Natural killer cell (primary cell): ENCODE results near the gene EVC. TPM values are rescaled to one million over a fixed set of nuclear protein-coding genes. Genes with fewer than 3 reads are reported as not detected.

Experiments used
- ATAC-seq, 3 donors: fragments of 150-1000 bp in 2 of 3; fragments of 200-7000 bp in 1 of 3; cut with Tn5 transposase; 1 replicate in 1 of 3; 2 replicates in 2 of 3; pipeline ENCODE4 v1.10.0; 2021; ENCODE audit warnings: mild to moderate bottlenecking in 2 of 3, moderate library complexity in 2 of 3
- DNase-seq, 2 donors: peaks; one replicate each; pipeline versions ENCODE4 v3.0.0 to v3.0.0-alpha.2; 2013 to 2021; ENCODE audit warnings: mixed read lengths in 1 of 2
- H3K27ac ChIP-seq: one replicate; pipeline ENCODE4 v1.5.1; 2013; ENCODE audit warnings: mild to moderate bottlenecking, low read length
- H3K27me3 ChIP-seq: one replicate; pipeline ENCODE4 v1.6.1; 2013; ENCODE audit warnings: low read length; ENCODE audit not compliant: control insufficient read depth, insufficient read depth
- H3K36me3 ChIP-seq: one replicate; pipeline ENCODE4 v1.6.1; 2013; ENCODE audit warnings: low read length; ENCODE audit not compliant: control insufficient read depth, insufficient read depth
- H3K4me1 ChIP-seq: one replicate; pipeline ENCODE4 v1.6.1; 2013; ENCODE audit warnings: low read length; ENCODE audit not compliant: control insufficient read depth, insufficient read depth
- H3K4me3 ChIP-seq: one replicate; pipeline ENCODE4 v1.5.1; 2013; ENCODE audit warnings: low read length
- H3K9me3 ChIP-seq: one replicate; pipeline ENCODE4 v1.6.1; 2013; ENCODE audit warnings: low read length; ENCODE audit not compliant: control insufficient read depth, insufficient read depth
- H3K27ac Mint-ChIP-seq, 2 donors: one replicate each; pipeline ENCODE4 v1.8.0; 2022; ENCODE audit warnings: mild to moderate bottlenecking in 2 of 2, mixed read lengths in 2 of 2, moderate library complexity in 1 of 2
- H3K27me3 Mint-ChIP-seq, 2 donors: one replicate each; pipeline ENCODE4 v1.8.0; 2022; ENCODE audit warnings: low read depth in 2 of 2, mixed read lengths in 2 of 2
- H3K36me3 Mint-ChIP-seq: one replicate; pipeline ENCODE4 v1.8.0; 2022; ENCODE audit warnings: mixed read lengths
- H3K4me1 Mint-ChIP-seq, 2 donors: one replicate each; pipeline ENCODE4 v1.8.0; 2022; ENCODE audit warnings: mixed read lengths in 2 of 2
- H3K4me3 Mint-ChIP-seq: one replicate; pipeline ENCODE4 v1.8.0; 2022; ENCODE audit warnings: mild to moderate bottlenecking, moderate library complexity, mixed read lengths
- H3K9me3 Mint-ChIP-seq, 2 donors: one replicate each; pipeline ENCODE4 v1.8.0; 2022; ENCODE audit warnings: mixed read lengths in 2 of 2
- WGBS: methylation state at CpG from one replicate; pipeline ENCODE4 v1.1.7; 2013; ENCODE audit warnings: missing lambda C conversion rate; ENCODE audit not compliant: insufficient coverage; 5-methylcytosine and 5-hydroxymethylcytosine counted together
- intact Hi-C: fragments of 100-400 bp; cut with micrococcal nuclease; formaldehyde crosslinking; loops from one replicate; pipeline ENCODE4 v1.14.2; 2022
- total RNA-seq, 4 donors: library from RNA; stranded (reverse); fragments of 120-200 nt in 1 of 4; gene quantifications; one replicate each; pipeline versions ENCODE4 v1.2.3 to v1.2.4, GENCODE V29; 2013 to 2022
- TF ChIP-seq, protein P1 (sequence below): fragments of 200-600 bp; IDR thresholded peaks from one replicate; pipeline ENCODE4 v1.8.0; 2022; ENCODE audit warnings: antibody characterized with exemption

Gene EVC
- total RNA-seq, 3 donors from 2014 or later (not counting 1 experiment from before 2014, with no cell fraction given), result 0.18 to 2.9 (median 0.42) TPM

DNA sequence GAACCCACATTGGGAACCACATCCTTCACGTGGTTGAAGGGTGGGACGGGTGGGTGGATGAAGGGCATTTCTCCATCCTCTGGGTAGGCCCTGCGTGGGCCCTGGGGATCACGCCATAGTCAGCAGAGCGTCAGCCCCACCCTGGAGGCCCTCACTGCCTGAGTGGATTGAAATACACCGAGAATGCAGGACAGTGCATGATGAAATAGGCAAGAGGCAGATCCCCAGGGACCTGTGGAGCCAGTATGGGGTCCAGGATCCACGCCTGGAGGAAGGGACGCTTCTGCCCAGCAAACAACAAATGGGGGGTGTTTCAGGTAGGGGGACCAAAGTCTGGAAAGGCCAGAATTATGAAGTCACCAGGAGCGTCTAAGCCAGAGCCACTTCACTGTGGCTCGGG, 19.4 kb downstream of the EVC start:
- no peaks in the 10 kb centered on the region for H3K36me3 Mint-ChIP-seq
- 90% methylated on average over 10 of the region's 10 CpGs for WGBS
- ATAC-seq, result no peak

DNA sequence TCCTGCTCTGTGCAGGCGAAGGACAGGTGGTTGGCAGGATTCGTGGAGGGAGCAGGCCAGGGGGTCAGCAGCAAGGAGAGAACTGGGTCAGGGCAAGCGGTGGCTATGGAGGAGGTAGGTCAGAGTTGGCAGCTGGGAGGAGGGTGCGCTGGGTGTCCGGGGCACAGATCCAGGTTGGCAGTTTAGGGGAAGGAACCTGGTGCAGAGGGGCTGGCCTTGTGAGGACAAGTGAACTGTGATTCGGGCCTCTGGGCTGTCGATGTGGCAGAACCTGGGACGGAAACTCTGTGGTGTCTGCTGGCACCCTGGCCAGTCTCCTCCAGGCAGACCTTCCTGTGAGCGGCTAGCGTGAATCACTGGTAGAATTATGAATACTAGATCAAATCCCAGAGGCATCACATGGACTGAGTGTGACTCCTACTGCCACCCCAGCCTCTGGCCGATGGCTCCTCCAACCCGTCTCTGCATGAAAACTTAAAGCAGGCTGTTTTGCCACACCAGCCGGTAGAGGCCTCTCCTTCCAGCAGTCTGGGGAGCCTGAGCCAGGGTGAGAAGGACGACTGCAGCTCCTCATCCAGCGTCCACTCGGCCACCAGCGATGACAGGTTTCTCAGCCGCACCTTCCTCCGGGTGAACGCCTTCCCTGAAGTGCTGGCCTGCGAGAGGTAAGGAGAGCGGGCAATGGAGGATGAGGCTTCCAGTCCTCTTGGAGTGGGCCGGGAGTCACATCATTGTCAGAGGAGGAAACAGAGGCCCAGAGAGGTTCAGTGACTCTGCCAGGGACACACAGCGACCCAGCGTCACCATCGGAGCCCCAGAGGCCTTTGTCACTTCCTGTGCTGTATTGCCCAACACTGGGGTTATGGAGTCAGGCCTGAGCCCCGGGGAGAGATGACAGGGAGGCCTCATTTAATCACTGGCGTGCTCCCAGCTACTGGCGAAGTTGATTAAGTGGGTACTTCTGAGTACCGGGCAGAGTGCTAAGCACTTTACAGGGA, 20.3 kb downstream of the EVC start:
- Mint-ChIP-seq H3K27me3 (no peaks in the 10 kb centered on the region), H3K36me3 (no peaks in the 10 kb centered on the region), H3K9me3 (no peaks in the 10 kb centered on the region), H3K27ac (no peak overlapping the region), H3K4me3 (no peak overlapping the region), H3K4me1 (no peaks in the 10 kb centered on the region)
- TF ChIP-seq, protein P1, sequence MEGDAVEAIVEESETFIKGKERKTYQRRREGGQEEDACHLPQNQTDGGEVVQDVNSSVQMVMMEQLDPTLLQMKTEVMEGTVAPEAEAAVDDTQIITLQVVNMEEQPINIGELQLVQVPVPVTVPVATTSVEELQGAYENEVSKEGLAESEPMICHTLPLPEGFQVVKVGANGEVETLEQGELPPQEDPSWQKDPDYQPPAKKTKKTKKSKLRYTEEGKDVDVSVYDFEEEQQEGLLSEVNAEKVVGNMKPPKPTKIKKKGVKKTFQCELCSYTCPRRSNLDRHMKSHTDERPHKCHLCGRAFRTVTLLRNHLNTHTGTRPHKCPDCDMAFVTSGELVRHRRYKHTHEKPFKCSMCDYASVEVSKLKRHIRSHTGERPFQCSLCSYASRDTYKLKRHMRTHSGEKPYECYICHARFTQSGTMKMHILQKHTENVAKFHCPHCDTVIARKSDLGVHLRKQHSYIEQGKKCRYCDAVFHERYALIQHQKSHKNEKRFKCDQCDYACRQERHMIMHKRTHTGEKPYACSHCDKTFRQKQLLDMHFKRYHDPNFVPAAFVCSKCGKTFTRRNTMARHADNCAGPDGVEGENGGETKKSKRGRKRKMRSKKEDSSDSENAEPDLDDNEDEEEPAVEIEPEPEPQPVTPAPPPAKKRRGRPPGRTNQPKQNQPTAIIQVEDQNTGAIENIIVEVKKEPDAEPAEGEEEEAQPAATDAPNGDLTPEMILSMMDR, result no peak
- Histone ChIP-seq H3K9me3 (no peaks in the 10 kb centered on the region), H3K27me3 (no peaks in the 10 kb centered on the region), H3K4me1 (no peaks in the 10 kb centered on the region), H3K36me3 (no peaks in the 10 kb centered on the region), H3K4me3 (no peak overlapping the region), H3K27ac (no peak overlapping the region)
- intact Hi-C loops, result no loop called here
- 88% methylated on average over 30 of the region's 30 CpGs for WGBS
- ATAC-seq (no peak), DNase-seq (no peak)

More for the DNA sequence above, 19.4 kb downstream of the EVC start:
- Histone ChIP-seq H3K4me3 (no peak overlapping the region), H3K27ac (no peak overlapping the region), H3K36me3 (no peaks in the 10 kb centered on the region), H3K4me1 (no peaks in the 10 kb centered on the region), H3K9me3 (no peaks in the 10 kb centered on the region), H3K27me3 (no peaks in the 10 kb centered on the region)
- Mint-ChIP-seq H3K4me3 (no peak overlapping the region), H3K4me1 (no peaks in the 10 kb centered on the region), H3K9me3 (no peaks in the 10 kb centered on the region), H3K27ac (no peak overlapping the region), H3K27me3 (no peaks in the 10 kb centered on the region)
- intact Hi-C loops, result no loop called here
- DNase-seq, result no peak
- TF ChIP-seq, protein P1, result no peak

DNA sequence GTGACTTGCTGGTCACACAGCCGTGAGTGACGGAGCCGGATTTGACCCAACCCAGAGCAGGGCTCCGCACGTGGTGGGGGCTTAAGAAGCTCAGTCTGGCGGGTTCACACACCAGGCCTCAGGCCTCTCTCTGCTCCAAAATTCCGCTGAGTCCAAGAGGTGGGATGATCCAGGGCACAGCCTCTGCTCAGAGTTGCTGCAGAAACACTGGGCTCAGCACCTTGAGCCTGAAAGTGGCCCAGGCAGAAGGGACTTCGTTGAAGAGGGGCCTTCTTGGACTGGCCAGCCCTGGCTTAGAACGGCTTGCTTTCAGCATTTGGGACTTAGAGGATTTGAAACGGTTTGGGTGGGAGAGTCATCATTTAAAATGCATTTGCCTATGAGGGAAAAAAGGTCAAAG, 21.2 kb downstream of the EVC start:
- Mint-ChIP-seq H3K27ac (no peak overlapping the region), H3K4me3 (no peak overlapping the region), H3K9me3 (no peaks in the 10 kb centered on the region), H3K27me3 (no peaks in the 10 kb centered on the region), H3K4me1 (no peaks in the 10 kb centered on the region), H3K36me3 (no peaks in the 10 kb centered on the region)
- ATAC-seq (no peak), DNase-seq (no peak)
- Histone ChIP-seq H3K36me3 (no peaks in the 10 kb centered on the region), H3K4me1 (no peaks in the 10 kb centered on the region), H3K27me3 (no peaks in the 10 kb centered on the region), H3K9me3 (no peaks in the 10 kb centered on the region), H3K4me3 (no peak overlapping the region), H3K27ac (no peak overlapping the region)
- intact Hi-C loops, result no loop called here
- WGBS, result 87% methylated on average over 10 of the region's 10 CpGs
- TF ChIP-seq, protein P1, result no peak
